Dermis blood vessel endothelial cell (primary cell): ENCODE data around the gene TMEM44. TPM values are rescaled to one million over a fixed set of nuclear protein-coding genes. Genes with fewer than 3 reads are reported as not detected.
"Not testable (repeated sequence)": the region's sequence is repeated elsewhere in the genome, so short reads cannot be mapped to it uniquely, and the experiment has no call there.

Experiments
- DNase-seq: peaks from one replicate; pipeline ENCODE4 v3.0.0; 2010
- total RNA-seq: library from RNA; depleted of rRNA; stranded (reverse); fragments of >200 nt; gene quantifications from 2 replicates; pipeline ENCODE4 v1.2.3, GENCODE V29; 2014

The TMEM44 gene
- total RNA-seq, 1 donor from 2014 or later = 96.5 TPM

GRCh38 chr3:194609601-194610000 lies 23.6 kb downstream of the TMEM44 start:
- DNase-seq = no peak

DNA sequence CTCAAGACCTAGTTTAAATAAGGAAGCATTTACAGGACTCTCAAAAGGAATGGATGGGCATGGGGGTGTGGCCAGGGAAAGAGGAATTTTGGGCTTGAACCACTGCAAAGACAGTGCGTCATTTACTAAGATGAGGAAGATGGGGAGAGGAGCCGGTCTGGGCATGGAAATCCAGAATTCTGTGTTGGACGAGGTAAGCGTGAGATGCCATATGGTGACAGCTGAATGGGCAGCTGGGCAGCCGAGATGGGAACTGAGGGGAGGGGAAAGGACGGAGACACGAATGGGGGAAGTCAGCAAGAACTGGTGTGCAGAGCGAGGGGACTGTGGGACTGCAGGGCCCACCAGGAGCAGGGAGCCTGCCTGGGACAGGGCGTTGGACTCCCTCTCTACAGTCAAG lies 24.2 kb downstream of the TMEM44 start:
- no peak for DNase-seq

- DNase-seq = no peak
Observed at GRCh38 chr3:194607592-194608389, 25.4 kb downstream of the TMEM44 start.

GRCh38 chr3:194606941-194607340 lies 26.3 kb downstream of the TMEM44 start:
- no peak for DNase-seq

GRCh38 chr3:194606163-194606562 lies 27.1 kb downstream of the TMEM44 start:
- DNase-seq = no peak

DNA sequence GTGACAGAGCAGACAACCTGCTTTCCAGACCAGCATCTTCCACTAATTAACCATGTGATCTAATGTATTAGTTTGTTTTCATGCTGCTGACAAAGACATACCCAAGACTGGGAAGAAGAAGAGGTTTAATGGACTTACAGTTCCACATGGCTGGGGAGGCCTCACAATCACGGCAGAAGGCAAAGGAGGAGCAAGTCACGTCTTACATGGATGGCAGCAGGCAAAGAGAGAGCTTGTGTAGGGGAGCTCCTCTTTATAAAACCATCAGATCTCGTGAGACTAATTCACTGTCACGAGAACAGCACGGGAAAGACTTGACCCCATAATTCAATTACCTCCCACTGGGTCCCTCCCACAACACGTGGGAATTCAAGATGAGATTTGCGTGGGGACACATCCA lies 27.9 kb downstream of the TMEM44 start:
- DNase-seq = not testable (repeated sequence)

DNA sequence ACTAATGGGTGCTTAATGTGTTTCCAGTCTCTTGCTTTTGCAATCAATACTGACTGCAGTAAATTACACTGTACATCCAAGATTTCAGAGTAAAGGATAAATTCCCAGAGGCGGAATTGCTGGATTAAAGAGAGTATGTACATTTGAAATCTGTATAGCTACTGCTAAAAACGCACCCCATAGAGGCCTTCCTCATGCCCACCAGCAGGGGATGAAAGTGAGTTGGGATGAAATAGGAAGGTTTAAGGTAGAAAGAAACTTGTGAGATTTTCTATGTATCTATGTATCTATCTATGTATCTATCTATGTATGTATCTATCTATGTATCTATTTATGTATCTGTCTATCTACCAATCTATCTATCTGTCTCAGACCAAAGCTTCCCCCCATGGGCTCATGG lies 28.4 kb downstream of the TMEM44 start:
- peak; percentile 33 for DNase-seq

DNA sequence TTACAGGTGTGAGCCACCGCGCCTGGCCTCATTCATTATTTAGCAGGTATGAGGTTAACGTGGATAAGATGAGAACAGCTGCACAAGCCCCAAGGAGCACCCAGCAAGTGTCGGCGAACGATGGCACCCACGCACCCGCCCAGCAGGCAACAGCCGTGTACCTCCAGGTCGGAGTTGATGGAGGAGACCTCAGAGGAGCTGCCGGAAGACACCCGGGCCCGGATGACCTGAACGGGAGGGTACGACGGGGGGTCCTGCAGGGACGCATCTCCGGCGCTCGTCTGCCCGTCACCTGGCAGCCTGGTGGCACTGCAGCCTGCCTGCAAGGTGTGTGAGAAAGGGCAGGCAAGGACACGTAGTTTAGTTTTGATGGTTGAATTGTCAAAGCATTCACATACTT lies 29.1 kb downstream of the TMEM44 start:
- DNase-seq = no peak

DNA sequence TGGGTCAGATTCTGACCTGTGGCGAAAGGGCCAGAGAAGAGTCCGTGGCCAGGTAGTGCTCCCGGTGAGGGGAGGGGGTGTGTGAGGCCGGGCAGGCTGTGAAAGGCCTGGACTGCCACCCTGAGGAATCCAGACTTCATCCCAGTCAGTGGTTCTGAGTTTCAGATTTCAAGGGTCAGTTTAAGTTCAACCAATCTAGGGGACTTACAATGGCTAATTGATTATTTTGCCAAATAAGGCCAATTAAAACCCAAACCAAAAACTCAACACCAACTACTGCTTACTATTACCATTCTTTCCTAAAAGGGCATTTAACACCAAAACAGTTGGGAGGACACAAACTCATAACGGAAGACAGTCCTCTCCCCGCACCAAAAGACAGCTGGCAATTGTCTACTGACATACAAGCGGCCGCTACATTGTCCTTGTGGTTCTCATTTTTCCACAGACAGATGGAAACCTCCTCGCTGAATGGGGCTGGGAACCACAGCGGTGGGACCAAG lies 30.5 kb downstream of the TMEM44 start:
- no peak for DNase-seq

DNA sequence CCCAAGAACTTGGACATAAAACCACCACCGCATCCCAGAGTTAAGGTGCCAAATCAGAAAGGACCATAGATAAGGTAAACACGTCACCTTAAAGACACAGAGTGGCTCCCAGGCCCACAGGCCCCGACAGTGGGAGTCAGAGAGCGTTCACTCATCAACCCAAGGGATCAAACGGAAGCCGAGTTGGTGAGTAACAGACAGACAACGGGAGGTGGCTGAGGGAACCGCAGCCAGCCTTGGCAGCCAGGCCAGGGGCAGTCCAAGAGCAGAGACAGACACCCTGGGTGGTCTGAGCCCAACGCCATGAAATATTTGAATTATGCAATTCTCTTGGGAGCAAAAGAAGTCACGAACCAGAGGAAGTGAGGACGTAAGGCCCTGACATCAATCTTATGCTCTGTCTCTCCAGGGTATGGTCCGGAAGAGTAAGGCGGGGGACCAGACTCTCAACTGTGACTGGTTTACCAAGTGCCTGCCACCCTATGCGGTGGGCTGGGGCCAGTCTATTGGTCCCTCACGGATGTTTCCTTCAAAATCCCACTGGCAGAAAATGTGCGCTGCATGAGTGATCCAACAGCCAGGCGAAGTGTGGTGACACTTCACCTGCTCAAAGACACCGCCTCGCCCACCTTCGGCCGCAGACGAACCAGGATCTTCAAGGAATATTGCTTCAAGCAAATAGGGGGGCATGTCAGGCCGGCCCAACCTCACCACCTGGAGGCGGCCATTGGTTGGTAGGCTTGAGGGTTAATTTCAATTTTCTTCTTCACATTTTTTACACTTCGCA lies 34.3 kb downstream of the TMEM44 start:
- DNase-seq = peak; percentile 31

GRCh38 chr3:194596906-194597305 lies 36.3 kb downstream of the TMEM44 start:
- DNase-seq = no peak

- peak; percentile 46 for DNase-seq
Observed at GRCh38 chr3:194592798-194593752, 40.1 kb downstream of the TMEM44 start.

DNA sequence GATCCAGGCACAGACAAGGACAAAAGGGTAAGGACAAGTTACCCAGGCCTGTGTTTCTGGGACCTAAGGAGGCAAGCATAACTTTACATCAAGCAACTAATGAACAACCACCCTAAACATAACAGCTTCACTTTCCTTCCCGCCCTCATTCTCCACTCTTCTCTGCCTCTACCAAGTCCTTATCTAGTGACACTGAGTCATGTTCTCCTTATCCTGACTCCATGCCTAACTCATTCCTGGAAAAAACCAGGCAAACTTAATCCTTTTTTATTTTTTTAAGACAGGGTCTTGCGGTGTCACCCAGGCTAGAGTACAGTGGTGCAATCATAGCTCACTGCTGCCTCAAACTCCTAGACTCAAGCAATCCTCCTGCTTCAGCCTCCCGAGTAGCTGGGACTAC lies 44.5 kb downstream of the TMEM44 start:
- no peak for DNase-seq

DNA sequence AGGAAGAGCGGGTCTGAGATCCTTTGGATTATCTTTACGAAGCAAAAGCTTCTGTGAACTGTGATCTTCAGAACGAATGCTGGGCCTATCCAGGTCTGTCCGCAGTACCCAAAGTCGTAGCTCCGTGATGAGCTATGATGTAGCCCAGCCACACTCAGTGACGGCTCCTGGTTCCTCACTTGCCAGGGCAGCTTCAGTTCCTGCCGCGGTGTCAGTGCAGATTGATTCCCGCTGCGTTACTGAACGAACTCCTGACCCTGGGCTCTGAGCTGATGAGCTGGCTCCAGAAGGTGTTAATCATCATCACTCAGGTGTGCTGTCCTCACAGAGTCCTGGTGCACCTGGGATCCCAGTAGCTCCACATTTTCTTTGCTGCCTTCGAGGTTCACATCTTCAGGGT lies 45.0 kb downstream of the TMEM44 start:
- no peak for DNase-seq

DNA sequence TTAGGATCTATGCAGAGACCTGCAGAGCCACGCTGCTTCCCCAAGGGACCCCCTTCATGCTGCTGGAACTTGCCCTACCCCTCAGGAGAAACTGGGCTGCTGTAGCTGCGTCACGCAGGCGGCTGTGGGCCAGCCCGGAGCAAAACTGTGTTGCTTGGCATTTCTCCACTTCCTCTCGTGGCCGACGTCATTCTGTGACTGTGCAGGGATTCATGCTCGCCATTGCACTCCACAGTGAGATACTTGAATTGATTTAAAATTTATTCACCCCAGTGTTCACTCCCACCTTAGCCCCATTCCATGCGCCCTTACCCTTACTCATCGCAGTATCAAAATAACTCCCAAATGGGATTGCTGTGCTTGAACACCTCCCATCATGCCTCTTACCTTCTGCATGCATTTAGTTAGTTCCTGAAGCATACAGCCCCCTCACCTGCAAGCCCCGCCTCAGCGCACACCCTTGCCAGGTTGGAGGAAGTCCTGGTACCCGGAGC lies 45.7 kb downstream of the TMEM44 start:
- peak; percentile 82 for DNase-seq

DNA sequence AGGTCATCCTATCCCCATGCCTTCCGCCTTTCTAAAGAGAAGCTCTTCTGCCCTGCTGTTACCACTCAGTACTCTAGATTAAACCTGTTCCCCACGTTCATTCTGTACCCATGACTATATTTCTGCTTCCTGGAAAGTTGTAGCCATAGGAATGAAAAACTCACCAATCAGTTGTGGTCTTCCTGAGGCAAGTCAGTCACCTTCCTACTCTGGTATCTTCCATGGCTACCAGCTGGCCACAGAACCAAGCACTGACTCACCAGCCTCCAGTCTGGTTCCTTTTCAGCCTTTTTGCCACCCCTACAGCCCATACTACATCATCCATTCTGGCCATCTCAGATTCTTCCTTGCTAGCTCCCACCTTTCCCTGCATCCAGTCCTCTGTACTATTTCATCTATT lies 46.4 kb downstream of the TMEM44 start:
- peak; percentile 74 for DNase-seq

GRCh38 chr3:194585880-194586281 lies 47.3 kb downstream of the TMEM44 start:
- DNase-seq = no peak

DNA sequence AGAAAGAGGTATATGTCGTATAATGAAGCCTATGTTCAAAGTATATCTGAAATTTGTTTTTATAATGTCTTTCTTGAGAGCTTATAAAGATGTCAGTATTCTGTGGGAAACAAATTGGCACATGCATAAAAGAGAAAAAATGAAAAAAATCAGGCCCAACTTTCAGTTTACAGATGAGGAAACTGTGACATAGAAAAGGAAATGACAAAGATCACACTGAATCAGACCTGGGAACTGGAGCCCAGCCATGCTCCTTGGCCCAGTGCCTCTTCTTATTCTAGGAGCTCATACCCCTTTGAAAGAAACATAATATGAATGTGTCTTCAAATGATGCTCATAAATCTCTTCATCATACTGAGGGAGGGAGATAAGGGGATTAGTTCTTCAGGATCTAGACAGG lies 48.4 kb downstream of the TMEM44 start:
- DNase-seq = peak; percentile 91

DNA sequence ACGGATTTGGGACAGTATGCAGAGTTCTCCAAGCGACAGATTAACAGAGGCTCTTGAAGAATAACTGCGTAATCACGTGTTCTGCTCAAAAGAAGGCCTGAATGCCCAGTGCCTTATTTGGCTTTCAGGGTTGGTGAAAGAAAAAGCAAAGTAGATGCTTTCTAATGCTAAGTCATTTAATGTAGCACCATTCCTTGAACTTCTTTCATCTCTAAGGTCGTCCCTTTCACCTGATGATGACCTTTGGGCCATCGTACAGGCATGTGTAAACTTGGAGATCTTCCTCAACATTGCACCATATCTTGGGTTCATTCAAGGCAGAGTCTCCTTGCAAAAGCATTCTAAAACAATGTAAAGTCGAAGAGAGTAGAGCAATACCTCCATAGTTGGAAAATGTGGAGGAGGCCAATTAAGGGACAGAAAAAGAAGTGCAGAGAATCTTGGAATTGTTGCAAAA lies 48.9 kb downstream of the TMEM44 start:
- no peak for DNase-seq

GRCh38 chr3:194582196-194582905 lies 50.9 kb downstream of the TMEM44 start:
- no peak for DNase-seq

- DNase-seq = peak; percentile 72
Observed at GRCh38 chr3:194579091-194579606, 54.1 kb downstream of the TMEM44 start.
